Measurements from ENCODE around the gene GDF9. TPM values are rescaled to one million over a fixed set of nuclear protein-coding genes. Genes with fewer than 3 reads are reported as not detected.

The GDF9 gene
- polyA plus RNA-seq, 3 donors = 1.3 to 2.1 (median 1.7) TPM

- DNase-seq (ENCODE audit: extremely low read depth in 1 of 11, low read depth in 9 of 11, low spot score in 4 of 11) = no peak
Measured at GRCh38 chr5:132841305-132841704, 25.0 kb downstream of the GDF9 start.

GRCh38 chr5:132840896-132841295 lies 25.4 kb downstream of the GDF9 start:
- no peak for DNase-seq (ENCODE audit: extremely low read depth in 1 of 11, low read depth in 9 of 11, low spot score in 4 of 11)

GRCh38 chr5:132840313-132840712 lies 26.0 kb downstream of the GDF9 start:
- no peak for DNase-seq (ENCODE audit: extremely low read depth in 1 of 11, low read depth in 9 of 11, low spot score in 4 of 11)

GRCh38 chr5:132839426-132840301 lies 26.6 kb downstream of the GDF9 start:
- no peak for DNase-seq (ENCODE audit: extremely low read depth in 1 of 11, low read depth in 9 of 11, low spot score in 4 of 11)

GRCh38 chr5:132838516-132839282 lies 27.6 kb downstream of the GDF9 start:
- DNase-seq (ENCODE audit: extremely low read depth in 1 of 11, low read depth in 9 of 11, low spot score in 4 of 11) = no peak

- DNase-seq (ENCODE audit: extremely low read depth in 1 of 11, low read depth in 9 of 11, low spot score in 4 of 11) = no peak
Measured at GRCh38 chr5:132837868-132838267, 28.4 kb downstream of the GDF9 start.

- no peak for DNase-seq (ENCODE audit: extremely low read depth in 1 of 11, low read depth in 9 of 11, low spot score in 4 of 11)
Measured at GRCh38 chr5:132836852-132837251, 29.4 kb downstream of the GDF9 start.

GRCh38 chr5:132834057-132834456 lies 32.2 kb downstream of the GDF9 start:
- no peak for DNase-seq (ENCODE audit: extremely low read depth in 1 of 11, low read depth in 9 of 11, low spot score in 4 of 11)

GRCh38 chr5:132832612-132833011 lies 33.7 kb downstream of the GDF9 start:
- no peak for DNase-seq (ENCODE audit: extremely low read depth in 1 of 11, low read depth in 9 of 11, low spot score in 4 of 11)

GRCh38 chr5:132831095-132831860 lies 35.0 kb downstream of the GDF9 start:
- no peak for DNase-seq (ENCODE audit: extremely low read depth in 1 of 11, low read depth in 9 of 11, low spot score in 4 of 11)

GRCh38 chr5:132830436-132831094 lies 35.7 kb downstream of the GDF9 start, which contains the start of gene SHROOM1:
TSS of gene SHROOM1 (minus strand) at chr5:132830647. CDS start at chr5:132826140, 4,507 bp downstream.
- no peak for DNase-seq (ENCODE audit: extremely low read depth in 1 of 11, low read depth in 9 of 11, low spot score in 4 of 11)

- peak in 2 of 11 donors; percentile 72 to 75 for DNase-seq (ENCODE audit: extremely low read depth in 1 of 11, low read depth in 9 of 11, low spot score in 4 of 11)
Measured at GRCh38 chr5:132829742-132830435, 36.4 kb downstream of the GDF9 start.

GRCh38 chr5:132828846-132829494 lies 37.3 kb downstream of the GDF9 start:
- DNase-seq (ENCODE audit: extremely low read depth in 1 of 11, low read depth in 9 of 11, low spot score in 4 of 11) = no peak

- DNase-seq (ENCODE audit: extremely low read depth in 1 of 11, low read depth in 9 of 11, low spot score in 4 of 11) = no peak
Measured at GRCh38 chr5:132827943-132828673, 38.2 kb downstream of the GDF9 start.

GRCh38 chr5:132826424-132827082 lies 39.7 kb downstream of the GDF9 start:
- no peak for DNase-seq (ENCODE audit: extremely low read depth in 1 of 11, low read depth in 9 of 11, low spot score in 4 of 11)

- no peak for DNase-seq (ENCODE audit: extremely low read depth in 1 of 11, low read depth in 9 of 11, low spot score in 4 of 11)
Measured at GRCh38 chr5:132825834-132826391, 40.4 kb downstream of the GDF9 start.

Data from renal cortex interstitium (tissue), 11 donors.